Transverse colon (tissue), 3 donors: ENCODE data around the gene SUSD6.

Source experiments
- EP300 ChIP-seq: sonication (generic); formaldehyde crosslinking; IDR thresholded peaks from one replicate; pipeline ENCODE4 v1.6.1; 2017; ENCODE audit warnings: antibody characterized with exemption, low read depth
- POLR2A ChIP-seq: fragments of 450-650 bp; IDR thresholded peaks from one replicate; pipeline ENCODE4 v1.6.1; 2016; ENCODE audit warnings: antibody characterized with exemption, mild to moderate bottlenecking, moderate library complexity
- TF ChIP-seq, protein P1 (sequence below), 5 experiments: fragments of 200-600 bp in 3 of 5; fragments of 450-650 bp in 2 of 5; sonication (generic) in 3 of 5; IDR thresholded peaks; 1 replicate in 2 of 5; 2 replicates in 3 of 5; pipeline ENCODE4 v1.5.1; 2016 to 2017; ENCODE audit warnings: antibody characterized with exemption in 5 of 5, inconsistent platforms in 3 of 5, mild to moderate bottlenecking in 2 of 5, moderate library complexity in 1 of 5

GRCh38 chr14:69570836-69571330, 40.5 kb upstream of the SUSD6 start:
- no peak for TF ChIP-seq POLR2A
- TF ChIP-seq, protein P1, sequence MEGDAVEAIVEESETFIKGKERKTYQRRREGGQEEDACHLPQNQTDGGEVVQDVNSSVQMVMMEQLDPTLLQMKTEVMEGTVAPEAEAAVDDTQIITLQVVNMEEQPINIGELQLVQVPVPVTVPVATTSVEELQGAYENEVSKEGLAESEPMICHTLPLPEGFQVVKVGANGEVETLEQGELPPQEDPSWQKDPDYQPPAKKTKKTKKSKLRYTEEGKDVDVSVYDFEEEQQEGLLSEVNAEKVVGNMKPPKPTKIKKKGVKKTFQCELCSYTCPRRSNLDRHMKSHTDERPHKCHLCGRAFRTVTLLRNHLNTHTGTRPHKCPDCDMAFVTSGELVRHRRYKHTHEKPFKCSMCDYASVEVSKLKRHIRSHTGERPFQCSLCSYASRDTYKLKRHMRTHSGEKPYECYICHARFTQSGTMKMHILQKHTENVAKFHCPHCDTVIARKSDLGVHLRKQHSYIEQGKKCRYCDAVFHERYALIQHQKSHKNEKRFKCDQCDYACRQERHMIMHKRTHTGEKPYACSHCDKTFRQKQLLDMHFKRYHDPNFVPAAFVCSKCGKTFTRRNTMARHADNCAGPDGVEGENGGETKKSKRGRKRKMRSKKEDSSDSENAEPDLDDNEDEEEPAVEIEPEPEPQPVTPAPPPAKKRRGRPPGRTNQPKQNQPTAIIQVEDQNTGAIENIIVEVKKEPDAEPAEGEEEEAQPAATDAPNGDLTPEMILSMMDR (IDR thresholded peaks at IDR 0.05) = no peak
- TF ChIP-seq EP300 = no peak
